ENCODE measurements around the gene FAM114A1.

- TF ChIP-seq HNF4G (IDR thresholded peaks at IDR 0.05) (no peak), CTCF (IDR thresholded peaks at IDR 0.05; ENCODE audit: low read depth, low read length, missing input control) (peak; percentile 66), ZBTB33 (IDR thresholded peaks at IDR 0.05) (no peak), RAD21 (IDR thresholded peaks at IDR 0.05) (peak; percentile 87 to 92), GABPA (IDR thresholded peaks at IDR 0.05 in 1 of 2, conservative IDR thresholded peaks at IDR 0.05 in 1 of 2) (no peak), JUND (IDR thresholded peaks at IDR 0.05) (no peak), YY1 (IDR thresholded peaks at IDR 0.05) (peak; percentile 91), MAX (IDR thresholded peaks at IDR 0.05) (no peak), NR2F2 (IDR thresholded peaks at IDR 0.05) (no peak), REST (IDR thresholded peaks at IDR 0.05) (no peak), TAF1 (conservative IDR thresholded peaks at IDR 0.05) (no peak), SP1 (IDR thresholded peaks at IDR 0.05) (no peak), EGR1 (IDR thresholded peaks at IDR 0.05; ENCODE audit: low read depth in 2 of 2) (no peak)
Measured at GRCh38 chr4:38993683-38994082, 126.1 kb downstream of the FAM114A1 start.

Data from liver (tissue), 3 donors.